SU-DHL-6 (cell line): Measurements from ENCODE around the gene KIF18A.

Experiments used
- H2AFZ ChIP-seq: fragments of 200-600 bp; sonication (generic); 2 replicates; pipeline ENCODE4 v1.6.1; 2014; ENCODE audit warnings: low read depth, mild to moderate bottlenecking, moderate library complexity, mixed read lengths, antibody characterized with exemption, low read length; ENCODE audit not compliant: severe bottlenecking
- H3F3A ChIP-seq: fragments of 200-600 bp; shearing (Covaris generic); 2 replicates; pipeline ENCODE4 v1.6.0; 2016; ENCODE audit warnings: antibody characterized with exemption, mild to moderate bottlenecking; ENCODE audit not compliant: insufficient read depth
- H3K27ac ChIP-seq: fragments of 200-600 bp; sonication (generic); 2 replicates; pipeline ENCODE4 v1.5.1; 2016; ENCODE audit warnings: low read depth, mild to moderate bottlenecking, low read length, moderate library complexity, mixed read lengths
- H3K27me3 ChIP-seq: fragments of 200-600 bp; sonication (generic), shearing (Covaris generic); 2 replicates; pipeline ENCODE4 v1.6.0; 2014; ENCODE audit warnings: mild to moderate bottlenecking, low read length
- H3K36me3 ChIP-seq: fragments of 200-600 bp; sonication (generic); 2 replicates; pipeline ENCODE4 v1.6.1; 2014; ENCODE audit warnings: mild to moderate bottlenecking, low read length, mixed read lengths
- H3K4me2 ChIP-seq: fragments of 300-600, 200-600 bp; shearing (Covaris generic), sonication (generic); 2 replicates; pipeline ENCODE4 v1.6.0; 2014; ENCODE audit warnings: low read length, low read depth, mild to moderate bottlenecking; ENCODE audit not compliant: poor library complexity, severe bottlenecking
- H3K4me3 ChIP-seq: fragments of 200-600 bp; sonication (generic); 2 replicates; pipeline ENCODE4 v1.5.1; 2014; ENCODE audit warnings: antibody characterized with exemption, low read length, mild to moderate bottlenecking, mixed read lengths; ENCODE audit not compliant: insufficient read depth, poor library complexity, severe bottlenecking
- H3K79me2 ChIP-seq: fragments of 200-600 bp; sonication (generic); 2 replicates; pipeline ENCODE4 v1.6.1; 2014; ENCODE audit warnings: mild to moderate bottlenecking, low read length, moderate library complexity; ENCODE audit not compliant: insufficient read depth
- H3K9ac ChIP-seq: fragments of 200-600 bp; sonication (generic); 2 replicates; pipeline ENCODE4 v1.7.0; 2014; ENCODE audit warnings: mild to moderate bottlenecking, low read length
- H3K9me2 ChIP-seq: fragments of 200-600 bp; sonication (generic); replicated peaks from 2 replicates; pipeline ENCODE4 v1.6.1; 2014; ENCODE audit warnings: low read length; ENCODE audit not compliant: insufficient read depth
- H3K9me3 ChIP-seq: fragments of 200-600 bp; sonication (generic); 2 replicates; pipeline ENCODE4 v1.6.1; 2014; ENCODE audit warnings: low read length, mixed read lengths; ENCODE audit not compliant: insufficient read depth
- H4K20me1 ChIP-seq: fragments of 200-600 bp; sonication (generic); 2 replicates; pipeline ENCODE4 v1.6.1; 2014; ENCODE audit warnings: low read depth, mild to moderate bottlenecking, antibody characterized with exemption, low read length, moderate library complexity, mixed read lengths
- CTCF ChIP-seq: fragments of 200-600 bp; sonication (generic); IDR thresholded peaks from one replicate; pipeline ENCODE4 v1.5.1; 2017; ENCODE audit warnings: antibody characterized with exemption, mild to moderate bottlenecking, low read length, moderate library complexity; ENCODE audit not compliant: insufficient read depth, poor library complexity, severe bottlenecking
- EZH2phosphoT487 ChIP-seq: fragments of 200-600 bp; sonication (generic), shearing (Covaris generic); conservative IDR thresholded peaks from 2 replicates; pipeline ENCODE4 v1.6.1; 2018; ENCODE audit warnings: mild to moderate bottlenecking, antibody characterized with exemption, low read length, moderate library complexity, mixed read lengths

The KIF18A gene

GRCh38 chr11:28083118-28083517 lies 24.8 kb downstream of the KIF18A start:
- no peaks in the 10 kb centered on the region for H3K79me2 ChIP-seq
- peaks cover 52% of the 10 kb centered on the region for H3K36me3 ChIP-seq
- no peak overlapping the region for H3K4me2 ChIP-seq
- TF ChIP-seq EZH2phosphoT487 (no peak), CTCF (no peak)
- no peak overlapping the region for H2AFZ ChIP-seq
- H3K9me2 ChIP-seq: no peaks in the 10 kb centered on the region
- H3K9ac ChIP-seq: no peak overlapping the region
- H3K4me3 ChIP-seq: no peak overlapping the region
- no peaks in the 10 kb centered on the region for H3K27me3 ChIP-seq
- no peak overlapping the region for H3K27ac ChIP-seq
- no peaks in the 10 kb centered on the region for H3K9me3 ChIP-seq
- no peaks in the 10 kb centered on the region for H4K20me1 ChIP-seq
- 0 out of 2 replicates have a peak, but pooled peaks cover 3% of the 10 kb centered on the region for H3F3A ChIP-seq

GRCh38 chr11:28077521-28077920 lies 30.4 kb downstream of the KIF18A start:
- no peak overlapping the region for H3K9ac ChIP-seq
- peaks cover 54% of the 10 kb centered on the region for H3K36me3 ChIP-seq
- TF ChIP-seq CTCF: no peak
- TF ChIP-seq EZH2phosphoT487: no peak
- 0 out of 2 replicates have a peak, but pooled peaks cover under 1% of the 10 kb centered on the region for H3F3A ChIP-seq
- H3K27me3 ChIP-seq: no peaks in the 10 kb centered on the region
- H4K20me1 ChIP-seq: no peaks in the 10 kb centered on the region
- H3K4me3 ChIP-seq: no peak overlapping the region
- H3K4me2 ChIP-seq: no peak overlapping the region
- no peaks in the 10 kb centered on the region for H3K9me3 ChIP-seq
- no peak overlapping the region for H2AFZ ChIP-seq
- no peaks in the 10 kb centered on the region for H3K9me2 ChIP-seq
- no peaks in the 10 kb centered on the region for H3K79me2 ChIP-seq
- no peak overlapping the region for H3K27ac ChIP-seq

DNA sequence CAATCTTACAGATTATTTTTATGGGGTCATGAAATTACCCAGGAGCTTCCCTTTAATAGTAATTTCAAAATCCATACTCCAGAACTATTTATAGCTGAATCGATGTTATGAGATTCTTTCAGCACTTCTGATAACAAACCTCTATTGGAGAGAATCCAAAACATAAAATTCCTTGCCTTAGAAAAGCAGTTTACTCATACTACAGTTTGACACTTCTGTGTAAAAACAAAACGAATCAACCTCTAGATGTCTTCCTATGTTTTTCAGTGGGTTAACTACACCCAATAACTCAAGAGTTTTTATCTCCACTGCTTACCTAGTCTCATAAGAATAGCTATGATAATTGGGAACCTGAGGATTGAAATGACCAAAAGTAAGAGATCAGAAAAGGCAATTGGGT lies 35.6 kb downstream of the KIF18A start:
- Histone ChIP-seq H3K4me2 (no peak overlapping the region), H3F3A (no peaks in the 10 kb centered on the region), H3K9ac (no peak overlapping the region), H4K20me1 (no peaks in the 10 kb centered on the region), H3K9me3 (no peaks in the 10 kb centered on the region), H3K36me3 (peaks cover 51% of the 10 kb centered on the region; the same call in 1 of the 2 replicates), H3K27me3 (no peaks in the 10 kb centered on the region), H3K4me3 (no peak overlapping the region), H2AFZ (no peak overlapping the region), H3K9me2 (no peaks in the 10 kb centered on the region), H3K79me2 (no peaks in the 10 kb centered on the region), H3K27ac (no peak overlapping the region)
- TF ChIP-seq CTCF: no peak
- TF ChIP-seq EZH2phosphoT487: no peak
